Renal cortical epithelial cell (primary cell): ENCODE results near the gene AGBL5. TPM values are rescaled to one million over a fixed set of nuclear protein-coding genes. Genes with fewer than 3 reads are reported as not detected.

Source experiments
- DNase-seq: peaks from one replicate; pipeline ENCODE4 v3.0.0-alpha.2; 2011; ENCODE audit warnings: low read depth
- total RNA-seq: library from RNA; depleted of rRNA; stranded (reverse); fragments of >200 nt; gene quantifications from 2 replicates; pipeline ENCODE4 v1.2.3, GENCODE V29; 2014

The AGBL5 gene
- total RNA-seq, 1 donor from 2014 or later: 35.0 TPM

- DNase-seq: no peak
Measured at GRCh38 chr2:27077231-27077630, 25.8 kb downstream of the AGBL5 start.

- no peak for DNase-seq
Measured at GRCh38 chr2:27078267-27079194, 27.1 kb downstream of the AGBL5 start, which contains the start of gene EMILIN1. EMILIN1 (plus strand) TSS chr2:27078615; CDS start chr2:27079066, 451 bp downstream.

- no peak for DNase-seq
Measured at GRCh38 chr2:27079233-27080139, 28.0 kb downstream of the AGBL5 start.

- no peak for DNase-seq
Measured at GRCh38 chr2:27080140-27080469, 28.6 kb downstream of the AGBL5 start.

GRCh38 chr2:27080603-27080936 is 29.1 kb downstream of the AGBL5 start:
- DNase-seq: no peak

- no peak for DNase-seq
Measured at GRCh38 chr2:27081984-27082772, 30.7 kb downstream of the AGBL5 start.

- DNase-seq: no peak
Measured at GRCh38 chr2:27082773-27083409, 31.4 kb downstream of the AGBL5 start.

GRCh38 chr2:27083410-27084296 is 32.2 kb downstream of the AGBL5 start:
- no peak for DNase-seq

GRCh38 chr2:27084297-27085061 is 33.0 kb downstream of the AGBL5 start:
- no peak for DNase-seq

GRCh38 chr2:27085062-27085672 is 33.7 kb downstream of the AGBL5 start:
- DNase-seq: no peak

- peak; percentile 33 for DNase-seq
Measured at GRCh38 chr2:27085673-27086089, 34.2 kb downstream of the AGBL5 start.

GRCh38 chr2:27086090-27086723 is 34.7 kb downstream of the AGBL5 start:
- DNase-seq: peak; percentile 67

GRCh38 chr2:27086724-27087593 is 35.5 kb downstream of the AGBL5 start, which contains the start of gene KHK:
KHK (plus strand) TSS chr2:27086772; CDS start chr2:27087260, 488 bp downstream.
- no peak for DNase-seq

GRCh38 chr2:27087823-27088410 is 36.4 kb downstream of the AGBL5 start:
- no peak for DNase-seq

- no peak for DNase-seq
Measured at GRCh38 chr2:27088634-27089033, 37.2 kb downstream of the AGBL5 start.

GRCh38 chr2:27089111-27089954 is 37.9 kb downstream of the AGBL5 start:
- no peak for DNase-seq
